Stimulated activated CD4-positive, alpha-beta T cell treated with anti-CD3 and anti-CD28 coated beads, Interleukin-4, amount 100 ng/mL, for 48 hours (primary cell): Measurements from ENCODE around the gene TMEM101.
"Not testable (repeated sequence)": the region's sequence is repeated elsewhere in the genome, so short reads cannot be mapped to it uniquely, and the experiment has no call there.

Experiments
- DNase-seq, 2 donors: peaks; one replicate each; pipeline ENCODE4 v3.0.0-alpha.2; 2020; ENCODE audit warnings: low read depth in 2 of 2

The TMEM101 gene

GRCh38 chr17:44000141-44000860, 14.5 kb downstream of the TMEM101 start:
- no peak for DNase-seq

- DNase-seq, result no peak
Measured at GRCh38 chr17:43999024-43999423, 15.7 kb downstream of the TMEM101 start.

DNA sequence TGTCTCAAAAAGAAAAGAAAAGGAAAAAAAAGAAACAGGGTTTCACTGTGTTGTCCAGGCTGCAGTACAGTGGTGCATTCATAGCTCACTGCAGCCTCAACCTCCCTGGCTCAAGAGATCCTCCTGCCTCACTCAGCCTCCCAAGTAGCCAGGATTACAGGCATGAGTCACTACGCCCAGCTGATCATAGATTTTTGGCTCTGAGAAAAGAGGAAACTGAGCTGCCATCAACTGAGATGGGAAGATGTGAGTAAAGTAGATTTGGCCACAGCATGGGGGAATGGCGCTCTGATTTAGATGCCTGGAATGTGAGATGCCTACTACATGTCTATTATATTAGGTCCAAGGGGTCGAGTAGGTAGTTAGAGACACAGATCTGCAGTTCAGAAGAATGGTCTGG, 16.2 kb downstream of the TMEM101 start:
- DNase-seq, result no peak

- DNase-seq, result not testable (repeated sequence)
Measured at GRCh38 chr17:43997180-43997579, 17.6 kb downstream of the TMEM101 start.

GRCh38 chr17:43995150-43995471, 19.7 kb downstream of the TMEM101 start:
- no peak for DNase-seq

DNA sequence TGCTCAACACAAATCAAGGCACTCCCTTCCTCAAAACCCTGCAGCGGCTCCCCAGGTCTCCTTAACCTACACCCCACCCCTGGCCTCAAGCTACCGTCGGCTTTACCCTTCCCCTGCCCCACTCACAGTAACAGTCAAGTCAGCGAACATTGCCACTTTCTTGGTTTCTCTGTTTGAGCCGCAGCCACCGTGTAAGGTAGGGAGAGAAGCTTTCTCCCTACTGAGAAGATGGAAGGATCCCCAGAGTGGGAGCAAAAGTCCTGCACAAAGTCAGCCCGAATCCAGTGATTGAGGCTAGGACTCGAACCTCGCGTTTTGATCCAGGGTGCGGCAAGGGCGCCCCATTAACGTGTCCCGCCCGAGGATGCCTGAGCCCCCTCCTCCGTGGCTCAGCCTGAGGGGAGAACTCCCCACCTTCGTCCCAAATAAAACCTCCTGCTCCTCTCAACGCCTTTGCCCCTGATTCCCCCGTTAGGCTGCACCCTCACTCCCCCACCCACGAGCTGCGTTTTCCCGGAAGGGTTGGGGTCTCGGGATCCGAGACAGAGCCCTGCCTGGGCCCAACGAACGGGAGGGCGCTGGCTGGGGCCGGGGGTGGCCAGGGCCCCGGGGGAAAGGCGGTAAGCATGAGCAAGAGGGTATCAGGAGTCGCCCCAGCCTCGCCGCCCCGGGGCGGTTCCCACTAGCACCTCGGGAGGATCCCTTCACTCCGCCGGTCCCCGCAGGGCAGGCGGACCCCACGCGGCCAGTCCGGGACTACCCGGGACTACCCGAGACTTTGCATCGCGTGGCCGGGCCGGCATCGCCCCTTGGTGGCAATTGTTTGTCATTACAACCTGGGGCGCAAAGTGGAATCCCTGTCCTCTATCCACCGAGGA, 20.3 kb downstream of the TMEM101 start:
- DNase-seq, result peak; percentile 62 to 64

DNA sequence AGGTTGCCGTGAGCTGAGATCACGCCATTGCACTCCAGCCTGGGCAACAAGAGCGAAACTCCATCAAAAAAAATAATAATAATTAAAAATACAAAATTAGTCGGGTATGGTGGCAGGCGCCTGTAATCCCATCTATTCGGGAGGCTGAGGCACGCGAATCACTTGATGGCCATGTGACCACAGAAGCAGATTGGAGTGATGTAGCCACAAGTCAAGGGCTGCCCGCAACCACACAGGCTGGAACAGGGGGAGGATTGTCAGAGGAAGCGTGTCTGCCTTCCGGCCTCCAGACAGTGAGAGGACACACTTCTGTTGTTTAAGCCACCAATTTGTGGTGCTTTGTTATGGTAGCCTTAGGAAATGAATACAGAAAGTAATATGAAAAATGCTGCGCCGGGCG, 22.1 kb downstream of the TMEM101 start:
- DNase-seq, result no peak

DNA sequence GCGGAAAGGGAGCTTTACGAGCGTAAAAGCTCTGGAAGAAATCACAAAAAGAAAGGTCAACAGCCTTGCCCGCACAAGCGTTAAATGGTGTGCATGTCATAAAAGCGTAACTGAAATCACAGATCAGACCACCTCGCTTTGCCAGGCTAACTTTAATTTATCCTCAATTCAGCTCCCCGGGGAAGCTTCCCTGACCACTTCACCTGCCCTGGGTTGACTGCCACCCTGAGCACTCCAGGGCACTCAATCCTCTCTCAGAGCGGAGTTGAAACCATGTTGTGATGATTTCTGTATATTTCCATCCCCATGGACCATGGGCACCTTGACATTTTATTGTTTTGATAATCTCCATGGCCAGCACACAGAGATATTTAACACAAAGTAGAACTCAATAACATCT, 26.5 kb downstream of the TMEM101 start:
- DNase-seq, result no peak

- DNase-seq, result no peak
Measured at GRCh38 chr17:43987131-43988021, 27.4 kb downstream of the TMEM101 start.

DNA sequence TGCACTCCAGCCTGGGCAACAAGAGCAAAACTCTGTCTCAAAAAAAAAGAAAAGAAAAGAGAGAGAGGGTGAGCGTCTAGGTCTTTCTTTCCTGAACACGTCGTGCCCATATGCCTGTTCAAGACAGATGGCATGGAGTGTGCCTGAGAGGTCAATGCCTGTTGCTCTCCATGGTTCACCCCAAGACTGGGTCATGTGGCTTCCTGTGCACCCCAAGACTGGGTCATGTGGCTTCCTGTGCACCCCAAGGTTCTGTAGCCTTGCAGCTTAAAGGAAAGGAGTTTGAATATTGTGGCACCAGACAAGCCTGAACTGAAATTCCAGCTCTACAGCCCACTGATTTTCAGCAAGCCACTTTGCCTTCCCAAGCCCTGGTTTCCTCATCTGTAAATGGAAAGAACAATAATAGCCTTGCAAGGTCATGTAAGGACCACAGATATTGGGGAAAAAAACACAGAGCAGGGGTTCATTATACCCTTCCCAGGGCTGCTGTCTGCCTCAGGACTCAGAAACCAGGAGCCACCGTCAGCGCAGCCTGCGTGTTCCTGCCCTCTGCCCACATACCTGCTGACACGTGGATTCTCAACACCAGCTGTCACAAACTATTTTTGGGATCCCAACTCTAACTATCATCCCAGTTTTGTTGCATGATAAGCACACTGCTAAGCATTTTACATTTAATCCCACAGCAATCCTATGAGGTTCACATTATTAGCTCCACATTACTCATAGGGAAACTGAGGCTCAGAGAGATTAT, 28.4 kb downstream of the TMEM101 start:
- DNase-seq, result no peak

DNA sequence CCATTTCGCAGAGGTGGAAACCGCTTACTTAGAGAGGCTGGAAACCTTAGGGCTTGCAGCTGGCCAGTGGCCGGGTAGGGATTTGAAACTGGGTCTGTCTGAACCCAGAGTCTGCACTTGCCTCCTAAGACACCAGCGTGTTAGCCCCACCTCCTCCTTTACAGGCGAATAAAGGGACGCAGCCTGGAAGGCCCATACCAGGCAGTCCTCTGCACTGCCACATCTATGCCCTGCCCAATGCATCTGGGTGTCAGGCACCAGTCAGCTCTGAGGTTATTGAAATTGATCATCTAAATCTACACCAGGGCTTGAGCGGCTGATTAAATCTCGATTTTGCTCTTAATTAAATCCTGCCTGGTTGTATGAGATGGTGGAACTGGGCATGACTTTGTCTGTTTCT, 30.2 kb downstream of the TMEM101 start:
- DNase-seq, result no peak

- no peak for DNase-seq
Measured at GRCh38 chr17:43983515-43984411, 31.0 kb downstream of the TMEM101 start.

DNA sequence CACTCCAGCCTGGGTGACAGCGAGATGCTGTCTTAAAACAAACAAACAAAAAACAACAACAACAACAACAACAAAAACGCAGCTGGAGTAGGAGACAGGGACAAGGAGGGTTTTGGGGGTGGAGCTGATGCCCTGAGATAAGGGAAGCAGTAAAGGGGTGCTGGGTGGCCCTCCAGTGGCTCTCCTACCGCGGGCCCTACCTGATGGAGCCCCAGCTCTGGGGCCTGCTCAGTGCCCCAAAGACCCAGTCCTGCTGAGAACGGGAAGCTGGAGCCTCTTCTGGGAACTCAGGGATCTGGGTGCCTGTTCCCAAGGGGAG, 31.6 kb downstream of the TMEM101 start:
- DNase-seq, result no peak

DNA sequence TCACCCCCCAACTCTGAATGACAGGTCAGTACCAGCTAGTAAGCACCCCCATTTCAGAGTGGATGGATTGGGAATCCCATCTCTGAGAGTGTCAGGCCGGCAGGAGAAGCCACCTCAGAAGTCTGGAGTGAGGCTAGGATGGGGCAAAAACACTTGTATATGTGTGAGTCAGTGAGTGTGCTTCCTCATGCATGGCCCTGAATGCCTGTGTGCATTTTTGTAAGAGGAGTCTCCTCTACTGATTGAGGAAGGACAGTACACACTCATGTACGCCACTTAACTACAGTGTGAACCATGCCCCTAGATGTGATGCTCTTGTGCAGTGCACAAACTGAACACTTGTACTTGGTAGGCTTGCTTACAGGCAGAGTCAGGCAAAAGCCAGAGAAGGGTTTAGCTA, 32.6 kb downstream of the TMEM101 start:
- DNase-seq, result no peak

GRCh38 chr17:43979671-43980070, 35.1 kb downstream of the TMEM101 start:
- DNase-seq, result no peak

DNA sequence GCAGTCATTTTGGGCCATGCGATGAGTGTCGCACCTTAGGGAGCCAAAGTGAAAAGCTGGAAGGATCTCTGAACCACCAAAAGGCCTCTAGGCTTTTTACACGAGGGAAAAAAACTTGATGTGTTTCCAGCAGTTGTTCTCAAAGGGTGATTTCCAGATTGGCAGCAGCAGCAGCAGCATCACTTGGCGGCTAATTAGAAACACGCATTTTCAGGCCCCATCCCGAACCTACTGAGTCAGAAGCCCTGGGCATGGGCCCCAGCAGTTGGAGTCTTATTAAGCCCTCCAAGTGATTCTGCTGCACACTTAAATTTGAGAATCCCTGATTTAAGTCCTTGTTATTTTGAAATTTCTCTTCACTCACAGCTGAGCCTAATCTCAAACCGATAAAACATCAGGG, 35.8 kb downstream of the TMEM101 start:
- DNase-seq, result no peak

DNA sequence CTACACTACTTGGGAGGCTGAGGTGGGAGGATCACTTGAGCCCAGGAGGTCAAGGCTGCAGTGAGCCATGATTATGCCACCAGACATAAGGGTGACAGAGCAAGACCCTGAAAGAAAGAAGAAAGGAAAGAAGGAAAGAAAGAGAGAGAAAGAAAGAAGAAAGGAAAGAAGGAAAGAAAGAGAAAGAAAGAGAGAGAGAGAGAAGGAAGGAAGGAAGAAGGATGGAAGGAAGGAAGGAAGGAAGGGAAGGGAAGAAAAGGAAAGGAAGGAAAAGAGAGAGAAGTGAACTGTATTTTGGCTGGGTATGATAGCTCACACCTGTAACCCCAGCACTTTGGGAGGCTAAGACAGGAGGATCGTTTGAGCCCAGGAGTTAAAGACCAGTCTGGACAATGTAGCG, 36.7 kb downstream of the TMEM101 start:
- no peak for DNase-seq

DNA sequence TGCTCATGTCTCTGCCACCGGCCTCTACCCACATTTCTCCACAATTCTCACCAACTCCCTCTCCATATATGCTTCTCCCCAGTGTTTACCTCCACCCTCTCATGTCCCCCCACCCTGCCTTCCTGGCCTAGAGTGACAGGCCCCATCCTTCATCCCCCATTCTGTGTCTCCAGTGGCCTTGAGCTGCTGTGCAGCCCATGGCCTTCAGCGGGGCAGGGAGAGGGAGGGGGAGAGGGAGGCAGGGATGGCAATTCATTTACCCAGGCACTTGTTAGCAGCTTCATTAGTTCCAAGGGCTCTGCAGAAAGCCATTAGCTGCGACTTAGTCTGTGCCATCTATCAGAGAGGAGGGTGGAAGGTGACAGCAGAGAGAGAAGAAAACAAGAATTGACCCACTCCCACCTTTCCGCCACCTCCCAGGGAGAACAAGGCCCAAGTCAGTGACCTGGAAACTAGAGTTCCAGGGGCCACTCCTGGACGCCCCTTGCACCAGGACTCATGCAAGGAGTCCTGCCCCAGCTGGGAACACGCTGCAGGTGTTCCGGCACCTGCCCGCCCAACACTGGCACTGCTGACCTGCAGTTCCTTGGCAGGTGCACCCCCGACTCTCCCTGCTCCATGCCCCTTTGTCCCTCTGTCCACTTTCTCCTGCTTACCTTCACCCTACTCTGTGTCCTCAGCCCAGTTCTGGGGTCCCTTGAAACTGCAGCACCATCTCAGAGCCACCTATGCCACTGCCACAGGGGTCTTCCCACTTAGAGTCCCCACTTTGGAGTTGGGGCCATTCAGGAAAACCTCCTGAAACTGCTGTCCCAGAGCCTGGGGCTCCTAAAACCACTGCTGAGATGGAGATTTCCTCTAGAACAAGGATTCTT, 37.6 kb downstream of the TMEM101 start:
- DNase-seq, result no peak

GRCh38 chr17:43975898-43976297, 38.9 kb downstream of the TMEM101 start:
- DNase-seq, result no peak
